Activated CD4-positive, alpha-beta memory T cell treated with anti-CD3 and anti-CD28 coated beads, Interleukin-2, amount 10 ng/mL, durations not matched to agents 7 days and 5 days (primary cell): ENCODE data around the gene MNT. TPM values are rescaled to one million over a fixed set of nuclear protein-coding genes. Genes with fewer than 3 reads are reported as not detected.

ENCODE experiments used
- CTCF ChIA-PET: fragments of 350-600 bp; sonication (Branson Sonifier 250); formaldehyde crosslinking; loops from one replicate; lab custom pipeline; 2021; ENCODE audit warnings: antibody characterized with exemption, inconsistent platforms; lab: Charles Lee
- POLR2A ChIA-PET: fragments of 350-600 bp; sonication (Branson Sonifier 250); formaldehyde crosslinking; loops from one replicate; lab custom pipeline; 2021; ENCODE audit warnings: antibody characterized with exemption; lab: Charles Lee
- DNase-seq: peaks from one replicate; pipeline ENCODE4 v3.0.0-alpha.2; 2020
- H3K27ac Mint-ChIP-seq: one replicate; pipeline ENCODE4 v1.8.0; 2021; ENCODE audit warnings: mild to moderate bottlenecking, mixed read lengths
- H3K27me3 Mint-ChIP-seq: one replicate; pipeline ENCODE4 v1.8.0; 2021; ENCODE audit warnings: mixed read lengths
- H3K36me3 Mint-ChIP-seq: one replicate; pipeline ENCODE4 v1.8.0; 2021; ENCODE audit warnings: low read depth, mixed read lengths
- H3K4me1 Mint-ChIP-seq: one replicate; pipeline ENCODE4 v1.8.0; 2021; ENCODE audit warnings: mixed read lengths
- H3K4me3 Mint-ChIP-seq: one replicate; pipeline ENCODE4 v1.8.0; 2021; ENCODE audit warnings: mild to moderate bottlenecking, mixed read lengths
- H3K9me3 Mint-ChIP-seq: one replicate; pipeline ENCODE4 v1.8.0; 2021; ENCODE audit warnings: mixed read lengths
- total RNA-seq, 2 experiments: library from RNA; stranded (reverse); gene quantifications; one replicate each; pipeline ENCODE4 v1.2.3, GENCODE V29; 2021

Gene MNT
- total RNA-seq, 2 experiments from 2014 or later, result 29.1 to 29.9 TPM

- CTCF ChIA-PET, result interaction anchor here (0.7 to 11.2 kb wide), 3 partner anchors 16 to 154 kb away, joined by 4 to 80 read pairs (median 7); no protein-coding TSS in a partner anchor
Measured at GRCh38 chr17:2399572-2400473, 1.0 kb downstream of the MNT start.

GRCh38 chr17:2398655-2399571 is 1.9 kb downstream of the MNT start:
- Mint-ChIP-seq H3K36me3 (peaks cover 2% of the 10 kb centered on the region), H3K4me1 (peaks cover 63% of the 10 kb centered on the region), H3K4me3 (peak overlapping the region; percentile 97), H3K27me3 (no peaks in the 10 kb centered on the region), H3K9me3 (no peaks in the 10 kb centered on the region), H3K27ac (peak overlapping the region; percentile 99)
- POLR2A ChIA-PET, result interaction anchor here (0.5 to 9.4 kb wide), 14 partner anchors 7 to 1745 kb away, joined by 3 to 166 read pairs (median 4); partner anchors contain the start of genes CYB5D2, TSR1 and ZZEF1
- CTCF ChIA-PET, result interaction anchor here (0.7 to 11.2 kb wide), 3 partner anchors 17 to 154 kb away, joined by 4 to 80 read pairs (median 7); no protein-coding TSS in a partner anchor
- peak; percentile 68 for DNase-seq

More at GRCh38 chr17:2399572-2400473, 1.0 kb downstream of the MNT start:
- no peaks in the 10 kb centered on the region for H3K27me3 Mint-ChIP-seq
- DNase-seq, result peak; percentile 95
- H3K9me3 Mint-ChIP-seq, result no peaks in the 10 kb centered on the region
- peaks cover 60% of the 10 kb centered on the region for H3K4me1 Mint-ChIP-seq
- peak overlapping the region; percentile 99 for H3K27ac Mint-ChIP-seq
- POLR2A ChIA-PET, result interaction anchor here (0.5 to 9.4 kb wide), 14 partner anchors 8 to 1744 kb away, joined by 3 to 166 read pairs (median 4); partner anchors contain the start of genes CYB5D2, TSR1 and ZZEF1
- H3K36me3 Mint-ChIP-seq, result peaks cover 2% of the 10 kb centered on the region
- peak overlapping the region; percentile 97 for H3K4me3 Mint-ChIP-seq

GRCh38 chr17:2398182-2398581 is 2.7 kb downstream of the MNT start:
- Mint-ChIP-seq H3K27ac (peak overlapping the region; percentile 52), H3K4me1 (peaks cover 60% of the 10 kb centered on the region), H3K36me3 (peaks cover 2% of the 10 kb centered on the region), H3K4me3 (peak overlapping the region; percentile 46), H3K9me3 (no peaks in the 10 kb centered on the region), H3K27me3 (no peaks in the 10 kb centered on the region)
- no peak for DNase-seq
- CTCF ChIA-PET, result interaction anchor here (0.6 to 11.2 kb wide), 2 partner anchors 14 to 18 kb away, joined by 3 to 80 read pairs; no protein-coding TSS in a partner anchor
- POLR2A ChIA-PET, result interaction anchor here (1.3 to 7.4 kb wide), 2 partner anchors 9 to 15 kb away, joined by 5 to 68 read pairs; no protein-coding TSS in a partner anchor

GRCh38 chr17:2397247-2398171 is 3.4 kb downstream of the MNT start:
- Mint-ChIP-seq H3K36me3 (peaks cover 2% of the 10 kb centered on the region), H3K27ac (peak overlapping the region; percentile 76), H3K4me1 (peaks cover 56% of the 10 kb centered on the region), H3K9me3 (no peaks in the 10 kb centered on the region), H3K27me3 (no peaks in the 10 kb centered on the region), H3K4me3 (peak overlapping the region; percentile 46)
- POLR2A ChIA-PET, result interaction anchor here (1.3 kb wide), 1 partner anchor 10 kb away, joined by 5 read pairs; no protein-coding TSS in a partner anchor
- no peak for DNase-seq
- CTCF ChIA-PET, result interaction anchor here (0.6 to 11.2 kb wide), 2 partner anchors 14 to 18 kb away, joined by 3 to 80 read pairs; no protein-coding TSS in a partner anchor

- DNase-seq, result peak; percentile 68
- ChIA-PET POLR2A (interaction anchor here (1.3 kb wide), 1 partner anchor 11 kb away, joined by 5 read pairs; no protein-coding TSS in a partner anchor), CTCF (interaction anchor here (11.2 kb wide), 1 partner anchor 19 kb away, joined by 80 read pairs; no protein-coding TSS in a partner anchor)
- Mint-ChIP-seq H3K27ac (peak overlapping the region; percentile 76), H3K9me3 (no peaks in the 10 kb centered on the region), H3K36me3 (peaks cover 8% of the 10 kb centered on the region), H3K27me3 (no peaks in the 10 kb centered on the region), H3K4me1 (peaks cover 58% of the 10 kb centered on the region), H3K4me3 (peak overlapping the region; percentile 41)
Measured at GRCh38 chr17:2396568-2397246, 4.2 kb downstream of the MNT start.

GRCh38 chr17:2396192-2396567 is 4.7 kb downstream of the MNT start:
- CTCF ChIA-PET, result interaction anchor here (1.0 kb wide), 1 partner anchor 14 kb away, joined by 3 read pairs; no protein-coding TSS in a partner anchor
- Mint-ChIP-seq H3K4me1 (peaks cover 62% of the 10 kb centered on the region), H3K36me3 (peaks cover 12% of the 10 kb centered on the region)

GRCh38 chr17:2395258-2396181 is 5.3 kb downstream of the MNT start:
- H3K4me1 Mint-ChIP-seq, result peaks cover 66% of the 10 kb centered on the region
- H3K27me3 Mint-ChIP-seq, result no peaks in the 10 kb centered on the region
- no peaks in the 10 kb centered on the region for H3K9me3 Mint-ChIP-seq
- ChIA-PET CTCF (interaction anchor here (1.0 kb wide), 1 partner anchor 13 kb away, joined by 3 read pairs; no protein-coding TSS in a partner anchor), POLR2A (interaction anchor here (0.6 kb wide), 1 partner anchor 12 kb away, joined by 3 read pairs; no protein-coding TSS in a partner anchor)
- DNase-seq, result no peak
- peaks cover 12% of the 10 kb centered on the region for H3K36me3 Mint-ChIP-seq
- peak overlapping the region; percentile 76 for H3K27ac Mint-ChIP-seq
- peak overlapping the region; percentile 41 for H3K4me3 Mint-ChIP-seq

More at GRCh38 chr17:2396192-2396567, 4.7 kb downstream of the MNT start:
- Mint-ChIP-seq H3K27me3 (no peaks in the 10 kb centered on the region), H3K9me3 (no peaks in the 10 kb centered on the region), H3K27ac (peak overlapping the region; percentile 76), H3K4me3 (peak overlapping the region; percentile 41)
- no peak for DNase-seq
- POLR2A ChIA-PET, result no interaction called here

GRCh38 chr17:2394775-2395201 is 6.1 kb downstream of the MNT start:
- no peaks in the 10 kb centered on the region for H3K27me3 Mint-ChIP-seq
- peak overlapping the region; percentile 69 for H3K27ac Mint-ChIP-seq
- H3K36me3 Mint-ChIP-seq, result peaks cover 14% of the 10 kb centered on the region
- CTCF ChIA-PET, result no interaction called here
- H3K9me3 Mint-ChIP-seq, result no peaks in the 10 kb centered on the region
- DNase-seq, result no peak
- POLR2A ChIA-PET, result interaction anchor here (0.6 kb wide), 1 partner anchor 11 kb away, joined by 3 read pairs; no protein-coding TSS in a partner anchor
- H3K4me1 Mint-ChIP-seq, result peaks cover 73% of the 10 kb centered on the region
- peak overlapping the region; percentile 24 for H3K4me3 Mint-ChIP-seq

GRCh38 chr17:2393954-2394749 is 6.7 kb downstream of the MNT start:
- Mint-ChIP-seq H3K4me1 (peaks cover 75% of the 10 kb centered on the region), H3K27me3 (no peaks in the 10 kb centered on the region), H3K9me3 (no peaks in the 10 kb centered on the region), H3K36me3 (peaks cover 14% of the 10 kb centered on the region), H3K27ac (peak overlapping the region; percentile 69), H3K4me3 (peak overlapping the region; percentile 73)
- ChIA-PET POLR2A (interaction anchor here (1.0 to 4.9 kb wide), 10 partner anchors 9 to 745 kb away, joined by 3 to 166 read pairs (median 8); partner anchors contain the start of genes HIC1, METTL16, MNT and RILP), CTCF (interaction anchor here (0.9 to 4.4 kb wide), 4 partner anchors 8 to 58 kb away, joined by 3 to 61 read pairs (median 28); partner anchors contain the start of gene TSR1)
- DNase-seq, result no peak
